Osteoblast (primary cell): ENCODE results near the gene ADAM10. TPM values are rescaled to one million over a fixed set of nuclear protein-coding genes. Genes with fewer than 3 reads are reported as not detected.

Experiments used
- DNase-seq: peaks from one replicate; pipeline ENCODE4 v3.0.0; 2011; ENCODE audit warnings: low spot score, mixed read lengths; ENCODE audit not compliant: insufficient read length; ENCODE audit errors: missing footprints
- H2AFZ ChIP-seq: 2 replicates; pipeline ENCODE4 v1.6.0; 2011; ENCODE audit warnings: mild to moderate bottlenecking, low read length
- H3K27ac ChIP-seq: 2 replicates; pipeline ENCODE4 v1.5.1; 2011; ENCODE audit warnings: mild to moderate bottlenecking, low read depth, low read length, moderate library complexity
- H3K27me3 ChIP-seq: 2 replicates; pipeline ENCODE4 v1.6.0; 2012; ENCODE audit warnings: mild to moderate bottlenecking, control low read depth, inconsistent platforms, low read length, moderate library complexity; ENCODE audit not compliant: insufficient read depth
- H3K36me3 ChIP-seq: 2 replicates; pipeline ENCODE4 v1.5.1; 2011; ENCODE audit warnings: mild to moderate bottlenecking, low read length, control low read depth, moderate library complexity; ENCODE audit not compliant: insufficient read depth
- H3K4me1 ChIP-seq: 2 replicates; pipeline ENCODE4 v1.5.1; 2011; ENCODE audit warnings: mild to moderate bottlenecking, low read length, control low read depth, moderate library complexity; ENCODE audit not compliant: insufficient read depth
- H3K4me2 ChIP-seq: 2 replicates; pipeline ENCODE4 v1.6.0; 2011; ENCODE audit warnings: mild to moderate bottlenecking, low read length; ENCODE audit not compliant: insufficient read depth
- H3K4me3 ChIP-seq: fragments of 200-600 bp; sonication (generic); 3 replicates; pipeline ENCODE4 v1.5.1; 2012; ENCODE audit warnings: mild to moderate bottlenecking, low read length, inconsistent platforms; ENCODE audit not compliant: insufficient read depth
- H3K79me2 ChIP-seq: 2 replicates; pipeline ENCODE4 v1.6.0; 2012; ENCODE audit warnings: mild to moderate bottlenecking, low read length, control low read depth, inconsistent platforms; ENCODE audit not compliant: insufficient read depth
- H3K9me3 ChIP-seq: 2 replicates; pipeline ENCODE4 v1.5.1; 2011; ENCODE audit warnings: low read depth, low read length, control low read depth
- H4K20me1 ChIP-seq: 2 replicates; pipeline ENCODE4 v1.6.0; 2012; ENCODE audit warnings: mild to moderate bottlenecking, low read length, control low read depth; ENCODE audit not compliant: insufficient read depth
- CTCF ChIP-seq: IDR thresholded peaks from 2 replicates; pipeline ENCODE4 v1.5.1; 2011; ENCODE audit warnings: mild to moderate bottlenecking, low read depth, low read length, moderate library complexity; ENCODE audit errors: extremely low read depth
- total RNA-seq: library from RNA; depleted of rRNA; stranded (reverse); fragments of >200 nt; gene quantifications from 2 replicates; pipeline ENCODE4 v1.2.3, GENCODE V29; 2012

ADAM10 gene
- total RNA-seq, 1 donor, result 122 TPM

GRCh38 chr15:58671186-58671585 is 78.3 kb downstream of the ADAM10 start:
- DNase-seq, result no peak
- Histone ChIP-seq H3K36me3 (no peaks in the 10 kb centered on the region), H2AFZ (no peak overlapping the region), H3K4me1 (peaks cover 4% of the 10 kb centered on the region), H3K4me3 (no peak overlapping the region), H3K9me3 (no peaks in the 10 kb centered on the region), H3K27me3 (no peaks in the 10 kb centered on the region), H3K4me2 (no peak overlapping the region), H4K20me1 (no peaks in the 10 kb centered on the region), H3K27ac (no peak overlapping the region), H3K79me2 (no peaks in the 10 kb centered on the region)
- no peak for TF ChIP-seq CTCF

- no peaks in the 10 kb centered on the region for H3K79me2 ChIP-seq
- no peak overlapping the region for H3K4me2 ChIP-seq
- TF ChIP-seq CTCF, result no peak
- no peaks in the 10 kb centered on the region for H3K9me3 ChIP-seq
- peaks cover 4% of the 10 kb centered on the region for H3K4me1 ChIP-seq
- no peaks in the 10 kb centered on the region for H3K27me3 ChIP-seq
- no peaks in the 10 kb centered on the region for H4K20me1 ChIP-seq
- peaks cover 3% of the 10 kb centered on the region for H3K36me3 ChIP-seq
- no peak overlapping the region for H3K4me3 ChIP-seq
- H2AFZ ChIP-seq, result no peak overlapping the region
- DNase-seq, result no peak
- no peak overlapping the region for H3K27ac ChIP-seq
These were observed 80.4 kb downstream of the ADAM10 start for GRCh38 chr15:58669108-58669507.

GRCh38 chr15:58666957-58667356 is 82.5 kb downstream of the ADAM10 start:
- no peaks in the 10 kb centered on the region for H3K9me3 ChIP-seq
- DNase-seq, result peak; percentile 81
- H2AFZ ChIP-seq, result no peak overlapping the region
- no peak overlapping the region for H3K27ac ChIP-seq
- H4K20me1 ChIP-seq, result peaks cover 2% of the 10 kb centered on the region
- TF ChIP-seq CTCF, result no peak
- no peak overlapping the region for H3K4me2 ChIP-seq
- H3K27me3 ChIP-seq, result no peaks in the 10 kb centered on the region
- H3K4me1 ChIP-seq, result peaks cover 4% of the 10 kb centered on the region
- H3K79me2 ChIP-seq, result no peaks in the 10 kb centered on the region
- H3K36me3 ChIP-seq, result peaks cover 9% of the 10 kb centered on the region
- no peak overlapping the region for H3K4me3 ChIP-seq

GRCh38 chr15:58665672-58666071 is 83.8 kb downstream of the ADAM10 start:
- no peak overlapping the region for H3K4me2 ChIP-seq
- no peaks in the 10 kb centered on the region for H3K79me2 ChIP-seq
- H3K4me3 ChIP-seq, result no peak overlapping the region
- H3K27ac ChIP-seq, result no peak overlapping the region
- DNase-seq, result no peak
- no peak overlapping the region for H2AFZ ChIP-seq
- peaks cover 9% of the 10 kb centered on the region for H3K36me3 ChIP-seq
- H3K4me1 ChIP-seq, result peaks cover 4% of the 10 kb centered on the region
- H4K20me1 ChIP-seq, result peaks cover 2% of the 10 kb centered on the region
- H3K9me3 ChIP-seq, result no peaks in the 10 kb centered on the region
- TF ChIP-seq CTCF, result no peak
- H3K27me3 ChIP-seq, result no peaks in the 10 kb centered on the region
